Fibroblast of gingiva (primary cell): ENCODE data around the gene SETD2.
A peak's percentile ranks its signal among the peaks of the same experiment; 100 is the strongest.
"Not testable (repeated sequence)": the region's sequence is repeated elsewhere in the genome, so short reads cannot be mapped to it uniquely, and the experiment has no call there.

Source experiments
- DNase-seq: peaks from one replicate; pipeline ENCODE4 v3.0.0-alpha.2; 2011; ENCODE audit warnings: low read depth

The SETD2 gene

DNA sequence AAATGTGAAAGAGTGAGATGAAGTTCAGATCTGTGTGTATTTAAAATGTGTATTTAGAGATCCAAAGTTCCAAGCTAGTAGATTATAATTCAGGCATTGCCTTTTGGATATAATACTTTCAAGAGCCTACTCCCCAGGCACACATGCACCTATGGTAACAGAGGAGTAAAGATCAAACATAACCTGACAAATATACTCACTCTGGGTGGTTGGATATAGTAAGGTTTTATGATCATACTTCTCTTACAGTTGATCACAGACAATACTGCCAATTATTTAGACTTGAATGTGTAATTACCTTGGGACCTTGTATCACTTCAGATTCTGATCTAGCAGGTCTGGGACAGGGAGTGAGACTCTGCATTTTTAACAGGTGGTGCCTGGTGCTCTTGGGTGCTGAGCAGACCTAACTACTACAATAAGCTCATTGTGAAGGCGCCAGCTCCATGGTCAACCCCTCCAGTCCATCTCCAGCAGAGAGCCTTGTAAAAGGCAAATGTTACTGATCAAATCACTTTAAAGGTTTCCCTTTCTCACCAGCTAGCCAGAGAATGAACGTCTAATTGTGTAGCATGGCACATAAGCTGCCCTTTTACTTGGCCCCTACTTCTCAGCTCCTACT lies 128.9 kb downstream of the SETD2 start:
- no peak for DNase-seq

DNA sequence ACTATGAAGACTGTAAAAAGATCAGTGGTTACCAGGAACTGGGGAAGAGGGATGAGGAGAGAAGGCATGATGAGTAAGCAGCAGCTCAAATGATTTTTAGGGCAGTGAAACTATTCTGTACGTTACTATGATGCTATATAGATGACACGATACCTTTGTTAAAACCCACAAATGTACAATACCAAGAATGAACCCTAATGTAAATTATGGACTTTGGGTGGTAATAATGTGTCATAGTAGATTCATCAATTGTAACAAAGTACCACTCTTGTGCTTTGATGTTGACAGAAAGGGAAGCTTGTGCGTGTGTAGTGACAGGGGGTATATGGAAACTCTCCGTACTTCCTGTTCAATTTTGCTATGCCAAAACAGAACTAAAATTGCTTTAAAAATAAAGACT lies 132.9 kb downstream of the SETD2 start:
- DNase-seq, result not testable (repeated sequence)

DNA sequence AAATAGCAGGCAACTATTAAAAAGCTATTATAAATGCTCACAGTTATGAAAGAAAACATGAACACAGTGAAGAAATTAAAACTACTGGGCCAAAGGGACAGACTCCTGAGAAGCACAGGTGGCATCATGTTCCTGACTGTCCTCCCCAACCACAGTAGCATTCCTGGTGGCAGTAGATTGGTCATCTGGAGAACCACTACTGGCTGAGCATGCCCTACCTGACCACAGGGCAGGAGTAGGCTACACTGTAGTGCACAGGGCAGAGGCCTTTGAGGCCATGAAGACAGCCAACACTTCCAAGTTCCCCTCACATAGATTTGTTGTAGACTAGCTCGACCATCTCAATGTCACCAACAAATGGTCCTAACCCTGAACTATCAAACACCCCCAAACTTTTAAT lies 135.2 kb downstream of the SETD2 start:
- DNase-seq, result no peak

DNA sequence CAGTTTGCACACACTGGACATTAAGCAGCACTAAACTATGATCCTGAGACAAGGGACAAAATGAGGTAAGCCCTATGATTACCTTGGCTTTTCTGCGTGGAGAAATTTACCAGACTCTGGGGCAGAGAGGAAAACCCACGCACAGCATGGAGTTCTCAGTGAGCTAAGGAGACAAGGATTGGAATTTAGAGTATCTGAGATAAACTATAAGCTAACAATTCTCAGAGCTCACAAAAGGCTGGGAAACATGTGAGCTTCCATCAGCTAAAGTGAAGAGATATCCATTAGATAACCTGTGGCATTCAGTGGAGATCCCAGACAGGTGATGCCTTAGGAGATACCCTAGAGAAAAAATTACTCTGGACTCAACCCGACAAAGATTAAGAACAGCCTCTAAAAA lies 135.8 kb downstream of the SETD2 start:
- no peak for DNase-seq

DNA sequence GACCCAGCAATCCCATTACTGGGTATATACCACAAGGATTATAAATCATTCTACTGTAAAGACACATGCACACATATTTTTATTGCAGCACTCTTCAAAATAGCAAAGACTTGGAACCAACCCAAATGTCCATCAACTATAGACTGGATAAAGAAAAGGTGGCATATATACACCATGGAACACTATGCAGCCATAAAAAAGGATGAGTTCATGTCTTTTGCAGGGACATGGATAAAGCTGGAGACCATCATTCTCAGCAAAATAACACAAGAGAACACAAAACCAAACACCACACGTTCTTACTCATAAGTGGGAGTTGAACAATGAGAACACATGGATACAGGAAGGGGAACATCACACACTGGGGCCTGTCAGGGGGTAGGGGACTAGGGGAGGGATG lies 137.5 kb downstream of the SETD2 start:
- DNase-seq, result not testable (repeated sequence)

DNA sequence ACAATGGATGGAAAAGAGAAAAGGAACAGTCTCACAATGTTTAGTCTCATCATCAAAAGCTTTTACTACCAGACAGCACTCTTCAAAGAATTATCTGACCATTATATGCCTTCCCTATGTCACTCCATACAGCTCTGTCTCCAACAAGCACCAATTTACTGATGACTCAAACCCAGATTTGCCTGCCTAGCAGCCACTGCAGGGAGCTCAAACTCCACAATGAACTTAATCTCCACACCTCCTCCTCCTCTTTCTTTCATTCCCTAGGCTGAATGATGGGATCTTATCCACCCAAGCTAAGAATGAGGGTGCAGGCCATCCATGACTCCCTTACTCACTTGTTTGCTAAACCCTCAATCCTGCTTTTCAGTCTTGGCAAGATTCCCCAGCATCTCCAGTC lies 139.0 kb downstream of the SETD2 start:
- no peak for DNase-seq

DNA sequence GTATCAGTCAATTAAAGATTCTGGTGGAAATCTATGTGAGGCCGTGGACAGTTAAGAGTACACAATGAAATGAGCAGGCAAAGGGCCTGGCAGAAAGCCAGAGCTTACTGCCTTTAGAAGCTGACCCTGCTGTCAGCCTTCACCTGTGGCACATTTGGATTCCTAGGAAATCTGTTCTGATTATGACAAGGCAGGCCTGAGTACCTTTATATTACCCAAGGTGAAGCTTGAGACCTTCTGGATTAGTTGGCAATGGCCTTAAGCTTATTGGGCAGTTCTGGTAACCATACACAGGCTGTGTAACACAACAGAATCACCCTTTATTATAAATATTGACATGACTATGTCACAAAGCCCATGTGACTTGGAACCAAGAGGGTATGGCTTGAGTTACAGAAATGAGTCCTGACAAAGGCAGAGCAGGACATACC lies 141.3 kb downstream of the SETD2 start:
- peak; percentile 81 for DNase-seq

DNA sequence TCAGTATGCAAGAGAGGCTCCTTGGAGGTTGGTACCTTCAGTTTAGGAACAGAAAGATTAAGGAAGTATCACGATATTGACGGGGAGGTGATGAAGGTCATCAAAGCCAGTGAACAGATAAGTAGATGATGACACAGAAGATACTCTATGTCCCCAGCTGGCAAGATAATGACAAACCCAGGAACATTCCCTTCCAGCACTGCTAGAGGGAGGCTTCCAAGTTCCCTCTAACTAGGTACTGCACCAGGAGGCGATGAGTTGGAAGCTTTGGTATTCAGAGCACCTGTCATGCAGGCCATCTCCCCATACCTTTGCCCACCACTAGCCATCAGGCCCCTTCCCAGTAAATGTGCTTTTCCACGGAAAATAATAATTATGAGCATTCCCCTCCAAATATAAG lies 143.6 kb downstream of the SETD2 start:
- no peak for DNase-seq

DNA sequence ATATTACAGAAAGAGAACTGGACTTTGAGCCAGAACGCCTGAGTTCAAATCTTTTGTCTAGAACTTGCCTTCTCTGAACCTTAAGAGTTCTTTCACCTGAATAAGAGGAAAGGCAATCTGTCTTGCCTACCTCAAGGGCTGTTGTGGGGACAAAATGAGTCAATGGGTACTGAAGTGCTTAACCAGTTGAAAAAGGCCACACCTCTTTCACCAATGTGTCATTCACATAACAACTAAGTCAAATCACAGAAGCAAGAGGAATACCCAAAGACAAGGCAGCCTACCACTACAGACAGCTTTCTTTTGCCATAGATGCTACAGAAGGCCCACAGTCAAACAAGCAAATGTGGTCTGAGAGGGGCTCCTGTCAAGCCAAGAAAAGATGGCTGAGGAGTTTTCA lies 144.7 kb downstream of the SETD2 start:
- no peak for DNase-seq

DNA sequence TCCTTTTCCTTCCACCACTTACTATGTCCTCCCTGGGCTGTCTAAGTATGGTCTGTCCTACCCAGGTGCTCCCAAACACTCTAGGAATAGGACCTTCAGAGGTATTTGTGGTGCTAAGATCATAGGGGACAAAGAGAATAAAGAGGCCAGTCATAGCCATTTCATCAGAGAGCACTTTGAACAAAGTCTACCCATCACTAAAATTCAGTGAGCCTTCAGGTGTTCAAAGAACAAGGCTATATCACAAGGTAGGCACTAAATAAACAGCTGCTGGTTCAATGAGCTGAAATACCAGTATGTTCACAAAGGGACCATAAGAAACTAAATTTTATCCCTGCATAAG lies 145.7 kb downstream of the SETD2 start:
- DNase-seq, result no peak

DNA sequence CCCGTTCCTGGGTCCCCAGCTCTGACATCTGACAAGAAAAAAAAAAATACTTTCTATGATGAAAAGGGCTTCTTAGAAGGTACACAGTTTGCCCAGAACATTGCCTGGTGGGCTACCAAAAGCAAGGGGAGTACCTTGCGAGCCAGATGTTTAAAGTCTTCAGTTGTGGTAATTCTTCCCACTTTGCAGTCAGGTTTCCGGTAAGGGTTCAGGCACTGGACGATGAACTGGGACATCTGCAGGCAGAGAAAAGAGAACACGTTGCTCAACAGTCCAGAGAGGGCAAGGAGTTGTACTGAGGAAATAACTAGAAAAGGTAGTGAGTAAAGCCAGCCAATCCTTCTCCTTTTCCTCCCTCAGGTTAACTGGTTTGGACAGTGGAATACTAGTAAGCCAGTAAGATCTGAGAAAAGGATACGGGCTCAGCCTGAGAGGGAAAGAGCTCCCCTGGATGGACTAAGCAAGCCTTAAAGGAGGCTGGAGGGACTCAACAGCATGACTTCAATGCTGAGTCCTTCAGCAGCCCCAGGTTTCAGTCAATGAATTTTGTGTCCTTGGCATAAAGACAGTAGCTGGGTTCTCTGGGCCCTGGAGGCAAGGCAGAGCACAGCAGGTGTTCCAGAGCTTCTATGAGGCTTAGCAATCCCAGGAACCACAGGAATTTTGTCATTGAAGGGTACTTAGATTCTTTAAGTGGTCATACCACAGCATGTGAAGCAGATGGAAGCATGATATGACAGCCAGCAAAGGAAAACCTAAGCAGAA lies 146.2 kb downstream of the SETD2 start:
- DNase-seq, result no peak

DNA sequence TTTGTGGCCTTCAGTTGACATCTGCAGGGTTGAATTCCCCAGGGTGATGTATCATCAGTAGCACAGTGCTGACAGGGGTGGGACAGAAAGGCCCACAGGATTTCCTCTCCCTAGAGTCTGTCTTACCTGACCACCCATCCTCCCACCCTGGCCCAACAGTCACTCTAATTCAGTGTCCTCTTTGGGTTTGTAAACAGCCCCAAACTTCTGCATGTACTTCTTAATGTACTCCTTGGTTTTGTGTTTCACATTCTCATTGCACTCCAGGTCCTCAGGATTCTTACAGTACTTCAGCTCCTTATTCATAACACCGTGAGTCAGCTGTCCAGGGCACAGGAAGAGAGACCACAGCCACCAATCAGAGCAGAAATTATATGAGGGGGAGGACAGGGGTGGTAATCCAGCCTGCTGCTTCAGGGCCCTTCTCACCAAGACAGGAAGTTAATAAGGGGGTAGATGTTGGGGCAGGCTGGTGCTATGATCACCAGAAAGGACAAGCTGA lies 146.9 kb downstream of the SETD2 start:
- DNase-seq, result peak; percentile 25

DNA sequence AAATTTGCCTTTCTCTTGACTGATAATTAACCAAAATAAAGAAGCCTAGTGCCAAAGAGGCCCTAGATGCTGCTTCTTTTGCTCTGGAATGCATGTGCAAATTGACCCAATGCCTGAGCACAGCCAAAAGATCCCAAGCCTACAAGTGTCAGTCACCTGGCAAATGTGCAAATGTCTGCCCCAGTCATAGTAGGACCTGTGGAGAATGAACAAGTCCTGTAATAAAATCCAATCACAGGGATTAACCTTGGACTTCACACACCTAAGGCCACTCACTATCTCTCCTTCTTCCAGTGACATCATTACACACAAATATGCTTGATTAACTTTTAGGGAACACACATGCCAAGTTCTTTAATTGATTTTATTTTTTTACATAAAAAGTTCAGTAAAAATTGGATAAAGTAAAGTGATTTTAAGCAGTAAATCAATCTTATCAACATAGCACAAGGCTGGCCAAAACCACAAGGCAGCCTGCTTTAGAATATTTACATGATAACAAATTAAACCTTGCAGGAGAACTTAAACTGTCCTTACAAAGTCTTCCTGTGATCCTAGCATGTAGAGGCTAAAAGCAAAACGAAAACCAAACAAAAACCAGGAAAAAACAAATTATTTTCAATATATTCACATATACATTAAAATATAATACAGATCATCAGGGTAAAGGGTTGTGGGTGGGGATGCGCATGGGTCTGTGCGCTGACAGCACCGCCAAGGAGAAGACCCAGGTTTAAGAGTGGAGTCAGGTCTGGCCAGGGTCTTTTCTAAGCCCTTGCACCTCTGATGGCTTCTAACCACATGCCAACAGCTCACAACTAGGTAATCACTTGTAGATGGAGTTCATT lies 147.6 kb downstream of the SETD2 start:
- DNase-seq, result no peak

DNA sequence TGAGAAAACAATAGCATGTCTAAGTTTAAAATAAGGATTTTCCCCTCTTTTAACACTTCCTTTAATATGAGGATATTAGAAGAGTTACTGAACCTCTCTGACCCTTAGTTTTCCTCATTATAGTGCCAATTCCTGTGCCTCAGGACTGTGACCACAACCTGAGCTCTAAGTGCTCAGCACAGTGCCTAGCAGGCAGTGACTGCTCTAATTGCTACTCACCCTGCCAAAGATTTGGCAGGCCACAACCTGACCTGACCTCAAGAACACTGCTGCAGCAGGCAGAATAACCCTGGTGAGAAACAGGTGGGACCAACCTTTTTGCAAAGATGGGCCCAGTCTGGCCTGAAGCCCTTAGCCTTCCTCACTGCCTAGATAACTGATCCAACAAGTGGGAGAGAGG lies 148.8 kb downstream of the SETD2 start:
- no peak for DNase-seq

DNA sequence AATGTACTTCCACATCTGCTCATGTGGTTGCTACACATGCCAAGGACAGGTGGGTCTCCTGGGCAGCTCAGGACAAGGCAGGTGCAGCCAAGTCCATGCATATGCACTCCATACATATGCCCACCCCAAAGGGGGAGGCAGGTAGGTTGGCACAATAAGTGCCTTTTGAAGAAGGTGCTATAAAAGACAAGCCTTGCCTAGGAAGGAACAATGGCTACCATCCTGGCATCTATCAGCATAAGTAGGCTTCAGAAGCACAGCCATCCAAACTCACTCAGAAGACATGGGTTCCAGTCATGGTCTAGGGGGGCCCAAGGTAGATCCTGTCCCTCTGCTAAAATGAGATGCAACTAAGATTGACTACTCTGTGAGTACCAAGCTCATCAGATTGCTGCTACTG lies 149.9 kb downstream of the SETD2 start:
- no peak for DNase-seq

DNA sequence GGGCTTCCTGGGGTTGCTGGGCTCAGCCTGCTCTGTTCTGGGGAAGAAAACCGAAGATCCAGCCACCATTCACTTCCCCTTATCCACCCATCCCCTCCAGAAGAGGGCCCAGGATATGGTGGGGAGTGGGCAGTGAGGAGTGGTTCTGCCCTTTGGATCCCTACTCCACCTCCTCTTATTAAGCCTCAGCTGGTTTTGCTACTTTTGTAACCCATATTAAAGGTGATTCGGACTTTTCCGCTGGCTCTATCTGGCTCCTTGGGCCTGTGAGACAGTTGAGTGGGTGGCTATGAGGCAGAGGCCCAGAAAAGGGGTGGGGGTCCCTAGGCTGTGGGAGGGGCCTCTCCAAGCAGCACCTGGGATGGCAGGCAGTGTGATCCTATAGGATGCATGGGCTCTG lies 150.7 kb downstream of the SETD2 start:
- DNase-seq, result no peak

DNA sequence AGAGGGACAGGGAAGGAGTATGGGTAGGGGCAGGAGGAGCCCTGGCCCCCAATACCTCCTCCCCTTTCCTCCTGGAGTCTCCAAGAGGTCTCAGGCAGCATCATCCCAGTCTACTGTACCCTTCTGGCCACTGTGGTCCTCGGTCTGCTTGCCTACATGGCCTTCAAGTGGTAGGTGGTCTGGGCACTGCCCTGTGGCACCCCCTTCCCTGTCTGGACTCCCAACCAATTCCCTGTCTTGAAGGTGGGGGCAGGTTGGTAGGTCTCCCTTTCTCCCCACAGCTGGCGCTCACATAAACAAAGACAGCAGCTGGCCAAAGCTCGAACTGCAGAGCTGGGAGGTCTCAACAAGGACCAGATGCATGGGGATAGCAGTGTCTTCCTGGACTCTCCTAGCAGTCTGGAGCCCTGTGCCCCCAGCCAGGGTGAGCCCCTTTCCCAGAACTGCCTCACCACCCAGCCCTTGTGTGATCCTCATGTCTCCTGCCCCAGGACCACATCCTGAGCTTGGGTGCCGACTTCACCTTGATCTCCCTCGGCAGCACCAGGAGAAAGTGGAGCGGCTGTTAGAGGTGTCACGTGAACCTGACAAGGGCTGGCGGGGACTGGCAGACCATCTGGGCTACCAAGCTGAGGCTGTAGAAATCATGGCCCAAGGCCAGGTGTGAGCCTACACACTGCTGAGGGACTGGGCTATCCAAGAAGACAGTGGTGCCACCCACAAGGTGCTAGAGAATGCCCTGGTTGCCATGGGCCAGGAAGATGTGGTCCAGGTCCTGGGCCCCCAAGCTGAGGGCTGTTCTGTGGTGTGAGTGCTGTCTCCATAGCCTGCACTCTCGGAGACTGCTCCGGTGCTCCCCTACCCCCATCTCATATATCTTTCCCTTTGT lies 151.3 kb downstream of the SETD2 start:
- DNase-seq, result no peak

DNA sequence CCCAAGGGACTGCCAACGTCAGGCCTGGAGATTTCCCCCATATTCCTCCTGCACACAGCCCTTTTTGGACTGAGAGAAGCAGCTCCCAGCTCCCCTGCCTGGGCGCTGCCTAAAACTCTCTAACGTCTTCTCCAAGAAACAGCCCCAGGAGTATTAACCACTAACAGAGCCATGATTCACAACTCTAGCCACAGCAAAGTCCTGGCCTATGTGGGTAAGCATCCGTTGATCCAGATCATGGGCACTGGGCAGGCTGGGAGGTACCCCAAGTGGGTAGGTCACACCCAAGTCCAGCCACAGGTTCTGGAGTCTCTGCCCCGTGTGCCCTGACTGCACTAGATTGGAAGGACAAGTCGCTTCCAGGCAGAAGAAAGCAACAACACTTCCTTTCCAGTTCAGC lies 152.5 kb downstream of the SETD2 start:
- no peak for DNase-seq

DNA sequence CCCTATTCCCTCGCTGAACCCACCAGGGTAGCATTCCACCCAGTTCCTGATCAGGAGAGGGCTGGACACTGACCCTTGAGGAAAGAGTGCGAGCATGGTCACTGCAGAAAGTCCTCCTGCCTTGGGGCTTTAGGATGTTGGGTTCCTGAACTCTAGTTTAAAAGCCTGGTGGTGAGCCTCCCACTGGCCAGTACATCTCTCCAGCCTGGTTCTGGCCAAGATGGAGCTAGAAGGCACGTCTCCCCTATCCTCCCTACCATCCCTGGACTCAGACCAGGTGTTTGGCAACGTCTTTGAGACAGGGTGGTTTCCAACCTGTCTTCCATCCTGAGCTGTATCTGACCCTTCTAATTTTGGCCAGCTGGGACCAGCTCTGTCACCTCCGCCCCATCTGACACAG lies 153.0 kb downstream of the SETD2 start:
- DNase-seq, result no peak

DNA sequence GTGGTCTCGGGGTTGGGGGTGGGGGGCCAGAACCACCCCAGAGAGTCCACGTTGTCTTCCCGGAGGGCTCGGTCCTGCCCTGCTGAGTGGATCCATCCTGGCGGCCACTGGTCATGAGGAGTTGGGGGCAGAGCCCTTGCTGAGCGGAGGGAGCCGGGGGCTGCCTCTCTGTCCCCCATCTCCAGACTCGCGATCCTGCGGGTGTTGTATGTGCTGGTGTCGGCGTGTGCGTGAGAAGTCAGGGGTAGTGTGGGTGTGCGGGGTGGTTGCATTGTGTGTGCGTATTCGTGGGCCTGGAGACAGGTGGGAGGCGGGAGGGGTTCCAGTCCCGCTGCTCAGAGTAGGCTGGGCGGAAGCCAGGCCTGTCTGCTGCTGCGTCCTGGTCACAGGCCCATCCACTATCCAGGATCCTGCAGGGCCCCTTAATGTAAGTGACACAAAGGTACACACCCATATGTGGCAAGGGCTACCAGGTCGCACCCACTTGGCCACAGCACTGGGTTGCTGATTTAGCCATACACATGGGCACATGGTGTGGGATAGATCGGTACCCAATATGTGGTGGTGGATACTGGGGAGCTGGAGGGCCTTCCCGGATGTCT lies 153.7 kb downstream of the SETD2 start:
- DNase-seq, result no peak
